ACC112 (cell line): ENCODE results near the gene VTI1A.

Experiments
- H2AFZ ChIP-seq: fragments of 200-600 bp; sonication (generic); one replicate; pipeline ENCODE4 v1.6.0; 2017; ENCODE audit warnings: antibody characterized with exemption, low read length; ENCODE audit not compliant: unreplicated experiment
- H3K27ac ChIP-seq: fragments of 200-600 bp; sonication (generic); 2 replicates; pipeline ENCODE4 v1.5.1; 2014; ENCODE audit warnings: low read depth, mild to moderate bottlenecking, antibody characterized with exemption, low read length, moderate library complexity
- H3K27me3 ChIP-seq: fragments of 200-600 bp; sonication (generic); 2 replicates; pipeline ENCODE4 v1.6.1; 2014; ENCODE audit warnings: mild to moderate bottlenecking, antibody characterized with exemption, low read length, moderate library complexity, mixed read lengths; ENCODE audit not compliant: insufficient read depth
- H3K36me3 ChIP-seq: fragments of 200-600 bp; sonication (generic); 2 replicates; pipeline ENCODE4 v1.6.1; 2016; ENCODE audit warnings: mild to moderate bottlenecking, antibody characterized with exemption, low read length, moderate library complexity, mixed read lengths; ENCODE audit not compliant: insufficient read depth
- H3K4me1 ChIP-seq: fragments of 200-600 bp; sonication (generic); one replicate; pipeline ENCODE4 v1.6.1; 2016; ENCODE audit warnings: low read length, mixed read lengths; ENCODE audit not compliant: insufficient read depth, unreplicated experiment, control insufficient read depth
- H3K4me3 ChIP-seq: fragments of 200-600 bp; sonication (generic); 2 replicates; pipeline ENCODE4 v1.5.1; 2014; ENCODE audit warnings: mild to moderate bottlenecking, low read depth, low read length
- H3K79me2 ChIP-seq: fragments of 200-600 bp; sonication (generic); one replicate; pipeline ENCODE4 v1.6.0; 2016; ENCODE audit warnings: low read length; ENCODE audit not compliant: control insufficient read depth, unreplicated experiment, insufficient read depth

Gene VTI1A

GRCh38 chr10:112803961-112804401 is 357.0 kb downstream of the VTI1A start:
- no peak overlapping the region for H2AFZ ChIP-seq
- no peaks in the 10 kb centered on the region for H3K79me2 ChIP-seq
- no peak overlapping the region for H3K27ac ChIP-seq
- no peaks in the 10 kb centered on the region for H3K27me3 ChIP-seq
- H3K36me3 ChIP-seq: no peaks in the 10 kb centered on the region
- H3K4me1 ChIP-seq: no peaks in the 10 kb centered on the region
- H3K4me3 ChIP-seq: no peak overlapping the region

- Histone ChIP-seq H3K4me1 (no peaks in the 10 kb centered on the region), H3K79me2 (no peaks in the 10 kb centered on the region), H3K36me3 (no peaks in the 10 kb centered on the region), H2AFZ (no peak overlapping the region), H3K27me3 (no peaks in the 10 kb centered on the region), H3K4me3 (no peak overlapping the region), H3K27ac (no peak overlapping the region)
Observed at GRCh38 chr10:112805254-112805590, 358.2 kb downstream of the VTI1A start.

- Histone ChIP-seq H3K27me3 (no peaks in the 10 kb centered on the region), H3K27ac (no peak overlapping the region), H3K79me2 (no peaks in the 10 kb centered on the region), H3K4me1 (no peaks in the 10 kb centered on the region), H3K4me3 (no peak overlapping the region), H2AFZ (no peak overlapping the region), H3K36me3 (no peaks in the 10 kb centered on the region)
Observed at GRCh38 chr10:112805701-112806100, 358.7 kb downstream of the VTI1A start.

- Histone ChIP-seq H3K36me3 (no peaks in the 10 kb centered on the region), H3K27me3 (no peaks in the 10 kb centered on the region), H3K79me2 (no peaks in the 10 kb centered on the region), H3K4me1 (peaks cover under 1% of the 10 kb centered on the region), H2AFZ (no peak overlapping the region), H3K27ac (no peak overlapping the region), H3K4me3 (no peak overlapping the region)
Observed at GRCh38 chr10:112807013-112807412, 360.0 kb downstream of the VTI1A start.

GRCh38 chr10:112809736-112810135 is 362.7 kb downstream of the VTI1A start:
- Histone ChIP-seq H3K36me3 (no peaks in the 10 kb centered on the region), H3K4me1 (peaks cover 11% of the 10 kb centered on the region), H3K79me2 (no peaks in the 10 kb centered on the region), H3K27ac (no peak overlapping the region), H3K4me3 (no peak overlapping the region), H3K27me3 (no peaks in the 10 kb centered on the region), H2AFZ (no peak overlapping the region)

GRCh38 chr10:112810711-112811151 is 363.7 kb downstream of the VTI1A start:
- H3K27me3 ChIP-seq: no peaks in the 10 kb centered on the region
- H3K79me2 ChIP-seq: no peaks in the 10 kb centered on the region
- H2AFZ ChIP-seq: no peak overlapping the region
- no peak overlapping the region for H3K4me3 ChIP-seq
- H3K4me1 ChIP-seq: peaks cover 20% of the 10 kb centered on the region
- H3K27ac ChIP-seq: no peak overlapping the region
- H3K36me3 ChIP-seq: no peaks in the 10 kb centered on the region

GRCh38 chr10:112811741-112812551 is 364.9 kb downstream of the VTI1A start:
- no peaks in the 10 kb centered on the region for H3K79me2 ChIP-seq

GRCh38 chr10:112812586-112812985 is 365.6 kb downstream of the VTI1A start:
- no peak overlapping the region for H3K4me3 ChIP-seq
- H3K36me3 ChIP-seq: no peaks in the 10 kb centered on the region
- H3K27me3 ChIP-seq: no peaks in the 10 kb centered on the region
- H3K27ac ChIP-seq: no peak overlapping the region
- H2AFZ ChIP-seq: no peak overlapping the region
- peaks cover 26% of the 10 kb centered on the region for H3K4me1 ChIP-seq
- no peaks in the 10 kb centered on the region for H3K79me2 ChIP-seq

More at GRCh38 chr10:112811741-112812551, 364.9 kb downstream of the VTI1A start:
- Histone ChIP-seq H3K4me3 (peak overlapping the region; percentile 64), H3K27ac (peak overlapping the region; percentile 43; the same call in 1 of the 2 replicates), H3K27me3 (no peaks in the 10 kb centered on the region), H3K4me1 (peaks cover 26% of the 10 kb centered on the region), H3K36me3 (no peaks in the 10 kb centered on the region), H2AFZ (no peak overlapping the region)

- no peak overlapping the region for H3K4me3 ChIP-seq
- H3K36me3 ChIP-seq: no peaks in the 10 kb centered on the region
- H3K27me3 ChIP-seq: no peaks in the 10 kb centered on the region
- peaks cover 26% of the 10 kb centered on the region for H3K4me1 ChIP-seq
- no peak overlapping the region for H3K27ac ChIP-seq
- no peaks in the 10 kb centered on the region for H3K79me2 ChIP-seq
- H2AFZ ChIP-seq: no peak overlapping the region
Observed at GRCh38 chr10:112813866-112814591, 367.0 kb downstream of the VTI1A start.

GRCh38 chr10:112815269-112816032 is 368.4 kb downstream of the VTI1A start:
- H3K4me3 ChIP-seq: peak overlapping the region; percentile 3
- H2AFZ ChIP-seq: no peak overlapping the region
- H3K36me3 ChIP-seq: no peaks in the 10 kb centered on the region
- no peaks in the 10 kb centered on the region for H3K27me3 ChIP-seq
- peaks cover 26% of the 10 kb centered on the region for H3K4me1 ChIP-seq
- H3K79me2 ChIP-seq: no peaks in the 10 kb centered on the region
- H3K27ac ChIP-seq: peak overlapping the region; percentile 24; the same call in 1 of the 2 replicates
